GM12892 (cell line): ENCODE measurements around the gene BCKDHB.

ENCODE experiments used
- POLR2A ChIP-seq: IDR thresholded peaks from 2 replicates; pipeline ENCODE4 v1.6.1; 2011; ENCODE audit warnings: low read depth, low read length, control low read depth
- POLR2AphosphoS5 ChIP-seq: IDR thresholded peaks from 2 replicates; pipeline ENCODE4 v1.6.1; 2011; ENCODE audit warnings: low read depth, low read length, control low read depth
- TAF1 ChIP-seq: IDR thresholded peaks from 2 replicates; pipeline ENCODE4 v1.6.1; 2011; ENCODE audit warnings: low read depth, mild to moderate bottlenecking, control low read depth, low read length, borderline replicate concordance

GRCh38 chr6:80211286-80211685, 104.8 kb downstream of the BCKDHB start:
- no peak for TF ChIP-seq POLR2AphosphoS5
- no peak for TF ChIP-seq POLR2A
- TF ChIP-seq TAF1: no peak
